ENCODE results near the gene CD244.

DNA sequence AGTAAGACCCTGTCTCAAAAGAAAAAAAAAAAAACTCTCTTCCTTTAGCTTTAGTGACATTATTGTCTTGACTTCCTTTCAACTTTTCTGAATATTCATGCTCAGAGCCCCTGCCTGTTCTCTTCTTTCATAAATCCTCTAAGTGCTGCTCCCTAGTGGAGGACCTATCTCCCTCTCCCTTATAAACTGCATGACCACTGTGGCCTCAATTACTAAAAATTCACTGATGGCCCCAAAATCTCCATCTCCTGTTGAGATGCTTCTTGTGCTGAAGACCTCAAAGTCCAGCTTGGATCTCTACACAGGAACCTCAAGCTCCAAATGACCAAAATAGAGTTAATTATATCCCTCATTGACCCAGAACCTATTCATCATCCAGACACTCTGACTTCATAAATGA lies 14.5 kb upstream of the CD244 start:
- TF ChIP-seq EP300 (IDR thresholded peaks at IDR 0.05) (no peak), POLR2AphosphoS5 (IDR thresholded peaks at IDR 0.05) (no peak), POLR2A (IDR thresholded peaks at IDR 0.05) (no peak)
- TF ChIP-seq, protein P1, sequence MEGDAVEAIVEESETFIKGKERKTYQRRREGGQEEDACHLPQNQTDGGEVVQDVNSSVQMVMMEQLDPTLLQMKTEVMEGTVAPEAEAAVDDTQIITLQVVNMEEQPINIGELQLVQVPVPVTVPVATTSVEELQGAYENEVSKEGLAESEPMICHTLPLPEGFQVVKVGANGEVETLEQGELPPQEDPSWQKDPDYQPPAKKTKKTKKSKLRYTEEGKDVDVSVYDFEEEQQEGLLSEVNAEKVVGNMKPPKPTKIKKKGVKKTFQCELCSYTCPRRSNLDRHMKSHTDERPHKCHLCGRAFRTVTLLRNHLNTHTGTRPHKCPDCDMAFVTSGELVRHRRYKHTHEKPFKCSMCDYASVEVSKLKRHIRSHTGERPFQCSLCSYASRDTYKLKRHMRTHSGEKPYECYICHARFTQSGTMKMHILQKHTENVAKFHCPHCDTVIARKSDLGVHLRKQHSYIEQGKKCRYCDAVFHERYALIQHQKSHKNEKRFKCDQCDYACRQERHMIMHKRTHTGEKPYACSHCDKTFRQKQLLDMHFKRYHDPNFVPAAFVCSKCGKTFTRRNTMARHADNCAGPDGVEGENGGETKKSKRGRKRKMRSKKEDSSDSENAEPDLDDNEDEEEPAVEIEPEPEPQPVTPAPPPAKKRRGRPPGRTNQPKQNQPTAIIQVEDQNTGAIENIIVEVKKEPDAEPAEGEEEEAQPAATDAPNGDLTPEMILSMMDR (IDR thresholded peaks at IDR 0.05): peak in 2 of 6 experiments; percentile 8 to 9

Data from upper lobe of left lung (tissue), 4 donors.